Measurements from ENCODE around the gene SELENOK.
A peak's percentile ranks its signal among the peaks of the same experiment; 100 is the strongest.

Gene SELENOK

GRCh38 chr3:53883008-53883407 lies 8.7 kb downstream of the SELENOK start:
- DNase-seq (ENCODE audit: low spot score), result no peak

- peak; percentile 81 for DNase-seq (ENCODE audit: low spot score)
These were observed 9.7 kb downstream of the SELENOK start, which contains the start of gene ACTR8 for GRCh38 chr3:53881691-53882593. TSS of gene ACTR8 (minus strand) at chr3:53882152. CDS start at chr3:53882101, 51 bp downstream.

DNA sequence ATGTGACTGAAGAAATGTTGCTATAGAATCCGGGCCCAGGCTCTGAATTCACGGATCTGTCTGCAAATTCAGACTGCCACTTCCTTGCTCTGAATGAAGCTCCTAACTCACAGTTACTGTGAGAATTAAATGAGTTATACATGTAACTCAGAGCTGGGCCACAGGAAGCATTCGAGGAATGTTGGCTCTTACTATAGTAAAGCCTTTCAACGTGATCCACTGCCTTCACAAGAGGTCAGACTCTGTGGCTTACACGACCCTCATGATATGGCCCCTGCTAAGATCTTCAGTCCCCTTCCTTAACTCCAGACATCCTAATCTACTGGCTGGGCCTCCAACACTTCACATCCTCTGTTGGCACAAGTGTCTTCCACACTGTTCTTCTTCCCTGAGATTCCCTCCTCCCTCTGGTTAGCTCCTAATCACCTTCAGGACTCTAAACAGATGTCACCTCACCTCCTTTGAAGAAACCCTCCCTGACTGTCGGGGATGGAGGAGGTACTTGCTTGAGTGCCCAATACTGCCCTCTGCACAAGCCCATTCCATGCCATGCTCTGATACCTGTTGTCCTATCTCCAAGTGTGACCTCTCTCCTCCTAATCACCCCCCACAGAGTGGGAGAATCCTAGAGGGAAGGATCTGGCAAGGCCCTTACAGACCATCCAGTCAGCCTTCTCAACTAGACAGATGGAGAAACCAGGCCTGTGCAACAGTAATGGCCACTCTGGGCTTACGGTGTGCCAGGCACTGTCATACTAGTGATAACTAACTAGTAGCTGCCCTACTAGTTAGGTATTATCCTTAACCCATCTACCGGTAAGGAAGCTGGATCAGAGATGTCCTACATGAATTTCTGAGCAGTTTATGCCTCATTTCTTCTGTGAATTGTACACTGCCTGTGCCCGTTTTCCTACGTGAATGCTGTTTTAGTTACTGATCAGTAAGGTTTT lies 11.0 kb downstream of the SELENOK start:
- DNase-seq (ENCODE audit: low spot score), result no peak

- DNase-seq (ENCODE audit: low spot score), result no peak
These were observed 25.7 kb downstream of the SELENOK start for GRCh38 chr3:53865732-53866499.

- DNase-seq (ENCODE audit: low spot score), result no peak
These were observed 28.5 kb downstream of the SELENOK start for GRCh38 chr3:53863145-53863544.

- DNase-seq (ENCODE audit: low spot score), result no peak
These were observed 29.4 kb downstream of the SELENOK start for GRCh38 chr3:53862241-53862640.

- no peak for DNase-seq (ENCODE audit: low spot score)
These were observed 31.5 kb downstream of the SELENOK start for GRCh38 chr3:53860196-53860595.

DNA sequence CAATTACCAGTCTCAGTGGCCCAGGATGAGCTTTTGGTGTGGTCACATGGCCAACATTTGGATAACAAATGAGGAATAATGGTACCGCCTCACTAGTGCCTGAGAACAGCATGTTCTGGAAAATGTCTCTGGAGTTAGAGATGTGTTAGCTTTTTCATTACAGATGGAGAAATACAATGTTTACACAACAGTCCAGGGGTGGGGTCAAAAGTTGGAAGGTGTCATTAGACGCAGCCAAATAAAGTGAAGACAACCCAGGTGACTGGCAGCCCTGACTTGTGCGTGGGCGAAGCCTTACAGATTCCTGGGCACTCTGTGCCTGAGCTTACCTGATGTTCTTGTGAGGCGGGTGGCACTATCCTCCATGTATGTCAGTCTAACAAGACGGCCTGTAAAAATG lies 32.5 kb downstream of the SELENOK start:
- no peak for DNase-seq (ENCODE audit: low spot score)

- no peak for DNase-seq (ENCODE audit: low spot score)
These were observed 33.4 kb downstream of the SELENOK start for GRCh38 chr3:53858096-53858741.

DNA sequence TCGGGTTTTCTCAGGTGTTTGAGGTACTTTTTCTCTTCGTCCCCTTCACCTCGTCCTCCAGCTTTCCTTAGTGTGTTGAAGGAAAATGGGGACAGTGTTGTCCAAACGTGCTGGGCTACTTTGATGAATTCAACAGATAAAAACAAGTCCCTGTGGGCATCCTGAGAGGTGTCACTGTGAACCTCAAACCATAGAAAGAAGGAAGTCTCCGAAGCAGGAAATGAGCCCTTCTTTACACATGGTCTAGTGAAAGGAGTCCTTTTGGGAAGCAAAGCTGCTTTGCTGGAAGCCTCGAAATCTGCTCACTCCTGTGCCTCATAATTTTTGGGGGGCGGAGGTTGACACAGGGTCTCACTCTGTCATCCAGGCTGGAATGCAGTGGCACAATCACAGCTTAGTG lies 34.7 kb downstream of the SELENOK start:
- DNase-seq (ENCODE audit: low spot score), result no peak

DNA sequence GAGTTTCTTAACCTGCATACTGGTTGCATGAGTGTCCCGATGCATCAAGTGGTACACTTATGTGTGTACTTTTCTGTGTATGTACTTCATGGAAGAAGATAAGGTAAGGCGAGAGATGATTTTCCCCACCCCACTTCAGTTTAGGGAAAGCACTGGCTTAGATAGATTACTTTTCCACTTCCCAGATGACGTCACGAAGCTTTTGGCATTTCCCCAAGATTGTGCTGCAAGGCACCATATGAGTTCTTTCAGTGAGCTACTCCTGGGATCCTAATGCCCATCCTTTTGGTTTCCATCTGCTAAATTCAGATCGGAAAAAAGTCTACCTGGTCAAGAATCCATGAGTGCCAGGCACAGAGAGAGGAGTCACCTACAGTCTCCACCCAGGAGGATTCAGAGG lies 40.8 kb downstream of the SELENOK start:
- DNase-seq (ENCODE audit: low spot score), result no peak

GRCh38 chr3:53849916-53850315 lies 41.7 kb downstream of the SELENOK start:
- no peak for DNase-seq (ENCODE audit: low spot score)

- no peak for DNase-seq (ENCODE audit: low spot score)
These were observed 44.9 kb downstream of the SELENOK start for GRCh38 chr3:53846851-53847155.

- DNase-seq (ENCODE audit: low spot score), result peak; percentile 73
These were observed 45.4 kb downstream of the SELENOK start, which contains the start of the genes CHDH and IL17RB for GRCh38 chr3:53846134-53846850. TSS of gene CHDH (minus strand) at chr3:53846419. CDS start at chr3:53824008, 22,411 bp downstream. TSS of gene IL17RB (plus strand) at chr3:53846568. CDS start at chr3:53846589, 21 bp downstream.

- no peak for DNase-seq (ENCODE audit: low spot score)
These were observed 45.9 kb downstream of the SELENOK start for GRCh38 chr3:53845881-53846133.

DNA sequence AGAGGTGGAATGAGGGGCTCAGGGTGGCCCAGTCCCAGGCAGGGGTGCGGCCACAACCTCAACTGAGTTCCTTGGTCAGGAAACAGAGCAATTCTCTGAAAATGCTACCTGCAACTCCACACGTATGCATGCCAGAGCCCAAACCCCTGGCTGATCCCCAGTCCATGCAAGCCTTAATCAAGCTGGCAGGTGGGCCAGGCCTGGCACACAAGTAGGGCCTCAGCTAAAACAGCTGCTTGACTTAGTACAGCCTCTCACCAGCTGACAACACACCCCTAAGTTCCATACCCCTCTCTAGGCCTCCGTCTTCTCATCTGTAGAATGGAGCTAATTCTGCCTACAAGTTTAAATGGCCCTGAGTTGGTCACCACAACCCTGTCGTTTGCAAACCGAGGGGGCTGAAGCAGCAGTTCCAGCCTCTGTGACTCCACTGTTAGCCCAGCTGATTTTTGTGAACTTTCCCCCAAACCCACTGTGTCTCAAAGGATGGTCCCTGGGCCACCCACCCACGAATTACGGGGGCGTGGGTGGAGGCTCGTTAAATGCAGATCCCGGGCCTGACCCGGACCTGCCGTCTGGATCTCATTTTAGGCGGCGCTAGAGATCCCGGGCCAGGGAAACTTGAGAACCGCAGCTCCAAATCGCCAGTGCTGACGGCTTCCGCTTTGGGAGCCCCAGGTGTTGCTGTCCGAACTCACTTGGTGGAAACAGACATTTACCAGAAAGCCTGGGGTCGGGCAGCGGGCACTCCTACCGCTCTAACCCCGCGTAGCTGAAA lies 46.4 kb downstream of the SELENOK start:
- peak; percentile 70 for DNase-seq (ENCODE audit: low spot score)

- DNase-seq (ENCODE audit: low spot score), result peak; percentile 62
These were observed 47.2 kb downstream of the SELENOK start for GRCh38 chr3:53844262-53845102.

DNA sequence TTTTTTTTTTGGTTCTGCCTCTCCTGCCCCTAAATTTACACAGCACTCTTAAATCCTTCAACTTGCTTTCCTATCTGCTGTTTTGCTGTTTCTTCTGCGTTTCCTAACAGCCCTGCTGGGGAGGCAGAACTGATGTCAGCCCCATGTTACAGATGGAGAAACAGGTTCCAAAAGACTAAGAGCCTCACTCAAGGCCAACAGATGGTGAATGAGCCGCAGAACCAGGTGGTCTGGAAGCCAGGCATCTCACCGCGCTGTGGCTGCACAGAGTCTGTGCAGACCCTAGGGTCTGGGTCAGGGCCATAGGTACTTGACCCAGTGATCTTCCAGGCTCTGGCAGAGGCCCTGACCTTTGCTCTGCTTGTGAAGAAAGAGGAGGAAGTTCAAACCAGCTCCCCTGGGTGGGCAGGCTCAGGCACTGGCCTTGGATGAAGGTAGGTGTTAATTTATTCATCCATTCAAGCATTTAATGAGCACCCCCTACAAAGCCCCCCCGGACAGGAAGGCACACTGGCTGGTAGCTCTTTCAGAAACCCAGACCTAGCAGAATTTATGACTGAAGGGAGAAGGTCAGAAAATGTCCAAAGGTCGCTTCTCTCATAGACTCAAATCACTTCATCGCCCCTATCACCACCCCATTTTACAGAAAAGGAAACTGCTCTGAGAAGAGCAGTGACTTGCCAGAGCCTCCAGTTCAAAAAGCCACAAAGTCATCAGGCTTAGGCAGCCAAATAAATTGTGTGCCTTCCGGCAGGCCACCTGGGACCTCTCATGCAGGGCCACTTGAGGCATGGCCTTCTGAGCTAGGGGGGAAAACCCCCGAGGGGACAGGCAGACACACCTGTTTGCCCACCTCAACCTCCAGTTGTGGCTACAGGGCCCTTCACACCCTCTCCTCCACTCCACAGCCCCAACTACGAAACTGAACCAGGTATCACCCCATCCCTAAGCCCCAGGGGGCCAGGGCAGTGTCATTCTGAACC lies 48.2 kb downstream of the SELENOK start:
- DNase-seq (ENCODE audit: low spot score), result no peak
